Fibroblast of lung (primary cell): ENCODE measurements around the gene DPEP1. TPM values are rescaled to one million over a fixed set of nuclear protein-coding genes. Genes with fewer than 3 reads are reported as not detected.
A peak's percentile ranks its signal among the peaks of the same experiment; 100 is the strongest.
"Not testable (repeated sequence)": the region's sequence is repeated elsewhere in the genome, so short reads cannot be mapped to it uniquely, and the experiment has no call there.

Experiments used
- DNase-seq, 2 donors: peaks; one replicate each; pipeline versions ENCODE4 v3.0.0 to v3.0.0-alpha.2; 2010; ENCODE audit warnings: low read depth in 2 of 2
- H2AFZ ChIP-seq: 2 replicates; pipeline ENCODE4 v1.5.1; 2012; ENCODE audit warnings: low read length, control low read depth, inconsistent platforms
- H3K27ac ChIP-seq: 2 replicates; pipeline ENCODE4 v1.5.1; 2011; ENCODE audit warnings: low read length, control low read depth; ENCODE audit not compliant: insufficient read depth
- H3K27me3 ChIP-seq: 2 replicates; pipeline ENCODE4 v1.5.1; 2011; ENCODE audit warnings: mild to moderate bottlenecking, low read length; ENCODE audit not compliant: control insufficient read depth, insufficient read depth
- H3K36me3 ChIP-seq: 2 replicates; pipeline ENCODE4 v1.5.1; 2011; ENCODE audit warnings: low read length; ENCODE audit not compliant: control insufficient read depth, insufficient read depth
- H3K4me1 ChIP-seq: 2 replicates; pipeline ENCODE4 v1.5.1; 2011; ENCODE audit warnings: low read length; ENCODE audit not compliant: control insufficient read depth, insufficient read depth; ENCODE audit errors: extremely low read depth
- H3K4me2 ChIP-seq: 2 replicates; pipeline ENCODE4 v1.5.1; 2011; ENCODE audit warnings: low read length, control low read depth; ENCODE audit not compliant: insufficient read depth; ENCODE audit errors: extremely low read depth
- H3K4me3 ChIP-seq, 4 experiments: fragments of 200-600 bp in 1 of 4; sonication (generic) in 1 of 4; replicated peaks in 1 of 4; 2 replicates each; pipeline ENCODE4 v1.5.1; 2011 to 2016; ENCODE audit warnings: low read length in 4 of 4, low read depth in 3 of 4, mild to moderate bottlenecking in 3 of 4, control low read depth in 2 of 4, inconsistent platforms in 1 of 4, mixed read lengths in 1 of 4; ENCODE audit not compliant: insufficient read depth in 1 of 4; ENCODE audit errors: control extremely low read depth in 1 of 4
- H3K79me2 ChIP-seq: 2 replicates; pipeline ENCODE4 v1.5.1; 2012; ENCODE audit warnings: mild to moderate bottlenecking, low read length, inconsistent platforms; ENCODE audit not compliant: control insufficient read depth, insufficient read depth
- H3K9ac ChIP-seq: 2 replicates; pipeline ENCODE4 v1.5.1; 2011; ENCODE audit warnings: mild to moderate bottlenecking, low read length, control low read depth; ENCODE audit not compliant: insufficient read depth
- H3K9me3 ChIP-seq: 2 replicates; pipeline ENCODE4 v1.5.1; 2012; ENCODE audit warnings: low read depth, low read length; ENCODE audit not compliant: control insufficient read depth, insufficient read depth
- H4K20me1 ChIP-seq: 2 replicates; pipeline ENCODE4 v1.5.1; 2011; ENCODE audit warnings: low read length; ENCODE audit not compliant: control insufficient read depth, insufficient read depth; ENCODE audit errors: extremely low read depth
- EZH2 ChIP-seq: IDR thresholded peaks from 2 replicates; pipeline ENCODE4 v1.5.1; 2012; ENCODE audit warnings: low read length, control low read depth, mild to moderate bottlenecking; ENCODE audit errors: missing control alignments
- polyA plus RNA-seq, 2 donors: library from polyadenylated mRNA; depleted of rRNA in 1 of 2; stranded (reverse) in 1 of 2; unstranded in 1 of 2; fragments of >200 nt; gene quantifications; 2 replicates each; pipeline ENCODE4 v1.2.1, GENCODE V29; 2011 to 2012; ENCODE audit warnings: missing spikeins in 1 of 2
- total RNA-seq: library from RNA; depleted of rRNA; stranded (reverse); fragments of >200 nt; gene quantifications from 2 replicates; pipeline ENCODE4 v1.2.1, GENCODE V29; 2014
- TF ChIP-seq, protein P1 (sequence below), 2 donors: IDR thresholded peaks in 1 of 2; conservative IDR thresholded peaks in 1 of 2; 1 replicate in 1 of 2; 2 replicates in 1 of 2; pipeline ENCODE4 v1.5.1; 2011 to 2012; ENCODE audit warnings: low read length in 2 of 2, control low read depth in 1 of 2, inconsistent platforms in 1 of 2, low read depth in 1 of 2, mild to moderate bottlenecking in 1 of 2

The DPEP1 gene
- total and polyA plus RNA-seq, 2 donors (not counting 1 experiment from before 2014, with no cell fraction given), result 0.17 TPM; not detected in 1

DNA sequence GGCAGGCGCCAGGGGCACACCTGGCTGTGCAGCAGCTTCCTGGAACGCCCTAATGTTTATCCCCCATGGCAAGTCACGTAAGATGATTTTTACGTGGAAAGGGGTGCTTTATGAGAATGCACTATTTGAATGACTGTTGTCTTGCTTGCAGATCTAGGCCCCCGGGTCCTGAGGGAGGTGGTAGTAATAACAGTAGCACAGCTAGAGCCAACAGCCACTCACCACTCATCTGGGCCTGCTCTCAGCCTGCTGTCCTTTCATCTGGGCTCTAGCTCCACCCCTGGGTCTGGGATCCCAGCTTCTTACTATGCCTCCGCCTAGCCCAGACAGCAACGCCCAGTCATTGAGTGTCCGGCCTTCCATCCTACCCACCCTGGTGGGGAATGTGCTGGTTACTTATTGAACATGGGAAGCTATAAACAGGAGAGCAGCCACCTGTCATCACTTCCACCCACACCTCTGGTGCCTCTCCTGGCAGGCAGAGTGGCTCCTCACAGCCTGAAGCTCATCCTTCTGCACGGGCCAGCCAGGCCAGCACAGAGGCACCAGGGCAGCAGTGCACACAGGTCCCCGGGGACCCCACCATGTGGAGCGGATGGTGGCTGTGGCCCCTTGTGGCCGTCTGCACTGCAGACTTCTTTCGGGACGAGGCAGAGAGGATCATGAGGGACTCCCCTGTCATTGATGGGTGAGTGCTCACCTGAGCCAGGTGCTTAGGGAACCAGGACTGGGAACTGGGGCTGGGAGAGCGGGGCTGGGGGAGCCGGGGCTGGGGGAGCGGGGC is 16.6 kb downstream of the DPEP1 start:
- H3K4me2 ChIP-seq, result no peak overlapping the region
- H2AFZ ChIP-seq, result no peak overlapping the region
- H3K4me3 ChIP-seq, result no peak overlapping the region
- no peaks in the 10 kb centered on the region for H3K9me3 ChIP-seq
- no peak overlapping the region for H3K9ac ChIP-seq
- TF ChIP-seq, protein P1, sequence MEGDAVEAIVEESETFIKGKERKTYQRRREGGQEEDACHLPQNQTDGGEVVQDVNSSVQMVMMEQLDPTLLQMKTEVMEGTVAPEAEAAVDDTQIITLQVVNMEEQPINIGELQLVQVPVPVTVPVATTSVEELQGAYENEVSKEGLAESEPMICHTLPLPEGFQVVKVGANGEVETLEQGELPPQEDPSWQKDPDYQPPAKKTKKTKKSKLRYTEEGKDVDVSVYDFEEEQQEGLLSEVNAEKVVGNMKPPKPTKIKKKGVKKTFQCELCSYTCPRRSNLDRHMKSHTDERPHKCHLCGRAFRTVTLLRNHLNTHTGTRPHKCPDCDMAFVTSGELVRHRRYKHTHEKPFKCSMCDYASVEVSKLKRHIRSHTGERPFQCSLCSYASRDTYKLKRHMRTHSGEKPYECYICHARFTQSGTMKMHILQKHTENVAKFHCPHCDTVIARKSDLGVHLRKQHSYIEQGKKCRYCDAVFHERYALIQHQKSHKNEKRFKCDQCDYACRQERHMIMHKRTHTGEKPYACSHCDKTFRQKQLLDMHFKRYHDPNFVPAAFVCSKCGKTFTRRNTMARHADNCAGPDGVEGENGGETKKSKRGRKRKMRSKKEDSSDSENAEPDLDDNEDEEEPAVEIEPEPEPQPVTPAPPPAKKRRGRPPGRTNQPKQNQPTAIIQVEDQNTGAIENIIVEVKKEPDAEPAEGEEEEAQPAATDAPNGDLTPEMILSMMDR (conservative IDR thresholded peaks at IDR 0.05 in 1 of 2, IDR thresholded peaks at IDR 0.05 in 1 of 2; ENCODE audit: low read depth in 1 of 2, low read length in 2 of 2), result no peak
- TF ChIP-seq EZH2, result no peak
- DNase-seq, result no peak
- no peaks in the 10 kb centered on the region for H3K36me3 ChIP-seq
- H3K27ac ChIP-seq, result no peak overlapping the region
- H3K79me2 ChIP-seq, result no peaks in the 10 kb centered on the region
- H3K4me1 ChIP-seq, result peaks cover 8% of the 10 kb centered on the region
- H3K27me3 ChIP-seq, result peaks cover 10% of the 10 kb centered on the region
- no peaks in the 10 kb centered on the region for H4K20me1 ChIP-seq

DNA sequence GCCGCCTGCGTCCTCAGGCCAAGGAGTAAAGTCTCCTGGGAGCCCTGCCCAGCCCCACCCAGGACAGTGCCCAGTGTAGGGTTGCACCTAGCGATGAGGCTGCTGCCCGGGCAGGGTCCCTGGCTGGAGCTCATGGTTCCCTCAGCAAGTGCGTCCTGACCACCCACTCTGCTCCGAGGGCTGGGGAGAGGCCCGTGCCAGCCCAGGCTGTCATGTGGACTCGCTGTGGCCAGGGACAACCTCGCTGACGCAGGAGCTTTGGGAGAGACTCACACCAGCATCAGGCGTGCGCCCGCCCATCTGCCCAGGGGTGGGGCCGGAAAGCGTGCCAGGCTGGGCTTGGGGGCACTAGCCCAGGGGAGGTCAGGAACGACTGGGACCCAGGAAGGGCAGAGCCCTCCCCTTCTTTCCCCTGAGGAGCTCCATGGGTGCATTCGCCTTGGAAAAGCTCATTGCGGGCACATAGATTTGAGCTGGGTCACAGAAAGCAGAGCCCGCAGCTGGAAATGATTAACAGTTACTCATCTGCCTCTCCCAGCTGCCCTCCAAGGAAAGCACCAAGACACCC is 19.7 kb downstream of the DPEP1 start:
- Histone ChIP-seq H3K4me1 (peaks cover 8% of the 10 kb centered on the region), H3K27me3 (peaks cover 10% of the 10 kb centered on the region), H3K36me3 (no peaks in the 10 kb centered on the region), H3K27ac (no peak overlapping the region), H2AFZ (no peak overlapping the region), H3K4me2 (no peak overlapping the region), H3K79me2 (no peaks in the 10 kb centered on the region), H3K9me3 (no peaks in the 10 kb centered on the region), H4K20me1 (no peaks in the 10 kb centered on the region), H3K4me3 (no peak overlapping the region), H3K9ac (no peak overlapping the region)
- DNase-seq, result peak; percentile 47 to 74
- TF ChIP-seq, protein P1 (conservative IDR thresholded peaks at IDR 0.05 in 1 of 2, IDR thresholded peaks at IDR 0.05 in 1 of 2; ENCODE audit: low read depth in 1 of 2, low read length in 2 of 2), result no peak
- no peak for TF ChIP-seq EZH2

DNA sequence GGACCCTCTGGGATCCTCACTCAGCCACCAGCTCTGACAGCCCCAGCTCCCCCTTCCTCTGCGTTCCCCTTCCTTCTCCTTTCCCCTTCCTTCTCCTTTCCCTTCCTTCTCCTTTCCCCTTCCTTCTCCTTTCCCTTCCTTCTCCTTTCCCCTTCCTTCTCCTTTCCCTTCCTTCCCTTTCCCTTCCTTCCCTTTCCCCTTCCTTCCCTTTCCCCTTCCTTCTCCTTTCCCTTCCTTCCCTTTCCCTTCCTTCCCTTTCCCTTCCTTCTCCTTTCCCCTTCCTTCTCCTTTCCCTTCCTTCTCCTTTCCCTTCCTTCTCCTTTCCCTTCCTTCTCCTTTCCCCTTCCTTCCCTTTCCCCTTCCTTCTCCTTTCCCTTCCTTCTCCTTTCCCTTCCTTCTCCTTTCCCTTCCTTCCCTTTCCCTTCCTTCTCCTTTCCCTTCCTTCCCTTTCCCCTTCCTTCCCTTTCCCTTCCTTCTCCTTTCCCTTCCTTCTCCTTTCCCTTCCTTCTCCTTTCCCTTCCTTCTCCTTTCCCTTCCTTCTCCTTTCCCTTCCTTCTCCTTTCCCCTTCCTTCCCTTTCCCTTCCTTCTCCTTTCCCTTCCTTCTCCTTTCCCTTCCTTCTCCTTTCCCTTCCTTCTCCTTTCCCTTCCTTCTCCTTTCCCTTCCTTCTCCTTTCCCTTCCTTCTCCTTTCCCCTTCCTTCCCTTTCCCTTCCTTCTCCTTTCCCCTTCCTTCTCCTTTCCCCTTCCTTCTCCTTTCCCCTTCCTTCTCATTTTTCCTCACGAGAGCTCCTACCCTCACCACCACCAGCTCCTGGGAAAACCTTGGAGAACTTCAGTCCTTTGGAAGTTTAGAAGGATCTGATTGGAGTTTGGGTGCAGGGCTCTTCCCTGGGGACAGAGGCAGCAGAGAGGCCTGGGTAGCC is 21.3 kb downstream of the DPEP1 start:
- not testable (repeated sequence) for H3K36me3 ChIP-seq, H3K27ac ChIP-seq, H2AFZ ChIP-seq, H3K4me1 ChIP-seq, H3K4me3 ChIP-seq, H3K9me3 ChIP-seq, H3K9ac ChIP-seq, H3K4me2 ChIP-seq, H3K27me3 ChIP-seq, DNase-seq, H3K79me2 ChIP-seq, H4K20me1 ChIP-seq
- peak; percentile 44 for TF ChIP-seq EZH2
